ENCODE results near the gene PHLDB2.

The PHLDB2 gene

GRCh38 chr3:111956449-111956848, 97.4 kb downstream of the PHLDB2 start:
- no peak overlapping the region for H2BK120ac ChIP-seq (ENCODE audit: low read depth, low read length)
- no peak overlapping the region for H4K5ac ChIP-seq (ENCODE audit: low read length)
- DNase-seq, result no peak
- H3K27me3 ChIP-seq (ENCODE audit: insufficient read depth, low read length, poor library complexity), result no peaks in the 10 kb centered on the region
- H3K18ac ChIP-seq (ENCODE audit: low read length), result no peak overlapping the region
- no peaks in the 10 kb centered on the region for H3K79me2 ChIP-seq (ENCODE audit: control insufficient read depth, insufficient read depth, low read length)
- WGBS (ENCODE audit: extremely low coverage, insufficient coverage, low lambda C conversion rate), result no CpG with 5 or more reads among the region's 3 CpGs
- no peak overlapping the region for H3K4me3 ChIP-seq (ENCODE audit: low read length)
- no peak overlapping the region for H3K9ac ChIP-seq (ENCODE audit: low read length)
- peaks cover 2% of the 10 kb centered on the region for H3K36me3 ChIP-seq (ENCODE audit: control insufficient read depth, insufficient read depth, low read length)
- H2BK5ac ChIP-seq (ENCODE audit: low read length), result no peak overlapping the region
- no peaks in the 10 kb centered on the region for H3K4me1 ChIP-seq (ENCODE audit: control insufficient read depth, low read depth, low read length)
- no peak overlapping the region for H3K4me2 ChIP-seq (ENCODE audit: low read length)
- H2BK15ac ChIP-seq (replicated peaks; ENCODE audit: low read depth), result no peak overlapping the region
- H4K8ac ChIP-seq (ENCODE audit: low read depth, low read length), result no peak overlapping the region
- no peaks in the 10 kb centered on the region for H3K79me1 ChIP-seq (ENCODE audit: low read length)
- no peak overlapping the region for H3K27ac ChIP-seq (ENCODE audit: low read depth, low read length)
- no peak overlapping the region for H3K56ac ChIP-seq (ENCODE audit: low read length)
- H3K23ac ChIP-seq (ENCODE audit: low read length), result no peak overlapping the region
- no peak overlapping the region for H2AK5ac ChIP-seq (ENCODE audit: low read length)
- no peak overlapping the region for H3K4ac ChIP-seq (ENCODE audit: low read depth, low read length)

GRCh38 chr3:111956995-111957734, 98.1 kb downstream of the PHLDB2 start:
- no peak overlapping the region for H3K23ac ChIP-seq (ENCODE audit: low read length)
- no peak overlapping the region for H3K4me3 ChIP-seq (ENCODE audit: low read length)
- H3K27me3 ChIP-seq (ENCODE audit: insufficient read depth, low read length, poor library complexity), result no peaks in the 10 kb centered on the region
- WGBS (ENCODE audit: extremely low coverage, insufficient coverage, low lambda C conversion rate), result no CpG with 5 or more reads among the region's 4 CpGs
- no peak for DNase-seq
- no peaks in the 10 kb centered on the region for H3K79me2 ChIP-seq (ENCODE audit: control insufficient read depth, insufficient read depth, low read length)
- peaks cover 2% of the 10 kb centered on the region for H3K36me3 ChIP-seq (ENCODE audit: control insufficient read depth, insufficient read depth, low read length)
- H3K4me1 ChIP-seq (ENCODE audit: control insufficient read depth, low read depth, low read length), result no peaks in the 10 kb centered on the region
- no peak overlapping the region for H4K5ac ChIP-seq (ENCODE audit: low read length)
- no peak overlapping the region for H3K56ac ChIP-seq (ENCODE audit: low read length)
- H3K4me2 ChIP-seq (ENCODE audit: low read length), result no peak overlapping the region
- H2BK5ac ChIP-seq (ENCODE audit: low read length), result no peak overlapping the region
- no peak overlapping the region for H3K4ac ChIP-seq (ENCODE audit: low read depth, low read length)
- H2AK5ac ChIP-seq (ENCODE audit: low read length), result no peak overlapping the region
- no peak overlapping the region for H3K9ac ChIP-seq (ENCODE audit: low read length)
- no peak overlapping the region for H2BK120ac ChIP-seq (ENCODE audit: low read depth, low read length)
- H3K27ac ChIP-seq (ENCODE audit: low read depth, low read length), result no peak overlapping the region
- no peak overlapping the region for H2BK15ac ChIP-seq (replicated peaks; ENCODE audit: low read depth)
- no peaks in the 10 kb centered on the region for H3K79me1 ChIP-seq (ENCODE audit: low read length)
- H3K18ac ChIP-seq (ENCODE audit: low read length), result no peak overlapping the region
- H4K8ac ChIP-seq (ENCODE audit: low read depth, low read length), result no peak overlapping the region

GRCh38 chr3:111961461-111962164, 102.5 kb downstream of the PHLDB2 start:
- H3K27ac ChIP-seq (ENCODE audit: low read depth, low read length), result no peak overlapping the region
- peak; percentile 13 for DNase-seq
- no CpG with 5 or more reads among the region's 3 CpGs for WGBS (ENCODE audit: extremely low coverage, insufficient coverage, low lambda C conversion rate)
- no peak overlapping the region for H3K4ac ChIP-seq (ENCODE audit: low read depth, low read length)
- no peak overlapping the region for H2AK5ac ChIP-seq (ENCODE audit: low read length)
- no peaks in the 10 kb centered on the region for H3K79me1 ChIP-seq (ENCODE audit: low read length)
- no peak overlapping the region for H3K56ac ChIP-seq (ENCODE audit: low read length)
- no peak overlapping the region for H2BK15ac ChIP-seq (replicated peaks; ENCODE audit: low read depth)
- no peak overlapping the region for H3K4me2 ChIP-seq (ENCODE audit: low read length)
- H2BK120ac ChIP-seq (ENCODE audit: low read depth, low read length), result no peak overlapping the region
- H3K18ac ChIP-seq (ENCODE audit: low read length), result no peak overlapping the region
- H4K5ac ChIP-seq (ENCODE audit: low read length), result no peak overlapping the region
- no peaks in the 10 kb centered on the region for H3K4me1 ChIP-seq (ENCODE audit: control insufficient read depth, low read depth, low read length)
- no peak overlapping the region for H4K8ac ChIP-seq (ENCODE audit: low read depth, low read length)
- H3K9ac ChIP-seq (ENCODE audit: low read length), result no peak overlapping the region
- no peak overlapping the region for H3K4me3 ChIP-seq (ENCODE audit: low read length)
- no peak overlapping the region for H3K23ac ChIP-seq (ENCODE audit: low read length)
- H3K36me3 ChIP-seq (ENCODE audit: control insufficient read depth, insufficient read depth, low read length), result no peaks in the 10 kb centered on the region
- H3K79me2 ChIP-seq (ENCODE audit: control insufficient read depth, insufficient read depth, low read length), result no peaks in the 10 kb centered on the region
- H3K27me3 ChIP-seq (ENCODE audit: insufficient read depth, low read length, poor library complexity), result no peaks in the 10 kb centered on the region
- H2BK5ac ChIP-seq (ENCODE audit: low read length), result no peak overlapping the region

GRCh38 chr3:111963424-111963823, 104.4 kb downstream of the PHLDB2 start:
- DNase-seq, result no peak
- Histone ChIP-seq H3K27me3 (ENCODE audit: insufficient read depth, low read length, poor library complexity) (no peaks in the 10 kb centered on the region), H3K4me3 (ENCODE audit: low read length) (no peak overlapping the region), H2BK5ac (ENCODE audit: low read length) (no peak overlapping the region), H3K79me2 (ENCODE audit: control insufficient read depth, insufficient read depth, low read length) (no peaks in the 10 kb centered on the region), H3K4me1 (ENCODE audit: control insufficient read depth, low read depth, low read length) (no peaks in the 10 kb centered on the region), H3K79me1 (ENCODE audit: low read length) (no peaks in the 10 kb centered on the region), H3K4me2 (ENCODE audit: low read length) (no peak overlapping the region), H3K56ac (ENCODE audit: low read length) (no peak overlapping the region), H2BK15ac (replicated peaks; ENCODE audit: low read depth) (no peak overlapping the region), H3K4ac (ENCODE audit: low read depth, low read length) (no peak overlapping the region), H4K5ac (ENCODE audit: low read length) (no peak overlapping the region), H2AK5ac (ENCODE audit: low read length) (no peak overlapping the region), H4K8ac (ENCODE audit: low read depth, low read length) (no peak overlapping the region), H3K27ac (ENCODE audit: low read depth, low read length) (no peak overlapping the region), H2BK120ac (ENCODE audit: low read depth, low read length) (no peak overlapping the region), H3K9ac (ENCODE audit: low read length) (no peak overlapping the region), H3K18ac (ENCODE audit: low read length) (no peak overlapping the region), H3K23ac (ENCODE audit: low read length) (no peak overlapping the region), H3K36me3 (ENCODE audit: control insufficient read depth, insufficient read depth, low read length) (no peaks in the 10 kb centered on the region)
- no CpG with 5 or more reads among the region's 1 CpG for WGBS (ENCODE audit: extremely low coverage, insufficient coverage, low lambda C conversion rate)

GRCh38 chr3:111965484-111965883, 106.4 kb downstream of the PHLDB2 start:
- H2BK120ac ChIP-seq (ENCODE audit: low read depth, low read length), result no peak overlapping the region
- no peak overlapping the region for H3K4me2 ChIP-seq (ENCODE audit: low read length)
- H3K56ac ChIP-seq (ENCODE audit: low read length), result no peak overlapping the region
- no peak overlapping the region for H3K4me3 ChIP-seq (ENCODE audit: low read length)
- H3K79me2 ChIP-seq (ENCODE audit: control insufficient read depth, insufficient read depth, low read length), result no peaks in the 10 kb centered on the region
- H2AK5ac ChIP-seq (ENCODE audit: low read length), result no peak overlapping the region
- no peaks in the 10 kb centered on the region for H3K36me3 ChIP-seq (ENCODE audit: control insufficient read depth, insufficient read depth, low read length)
- no peak overlapping the region for H3K23ac ChIP-seq (ENCODE audit: low read length)
- H2BK5ac ChIP-seq (ENCODE audit: low read length), result no peak overlapping the region
- no peaks in the 10 kb centered on the region for H3K4me1 ChIP-seq (ENCODE audit: control insufficient read depth, low read depth, low read length)
- no peak overlapping the region for H4K8ac ChIP-seq (ENCODE audit: low read depth, low read length)
- no peak overlapping the region for H3K4ac ChIP-seq (ENCODE audit: low read depth, low read length)
- H3K18ac ChIP-seq (ENCODE audit: low read length), result no peak overlapping the region
- no peaks in the 10 kb centered on the region for H3K79me1 ChIP-seq (ENCODE audit: low read length)
- H3K27ac ChIP-seq (ENCODE audit: low read depth, low read length), result no peak overlapping the region
- DNase-seq, result no peak
- no CpG with 5 or more reads among the region's 2 CpGs for WGBS (ENCODE audit: extremely low coverage, insufficient coverage, low lambda C conversion rate)
- no peak overlapping the region for H4K5ac ChIP-seq (ENCODE audit: low read length)
- no peak overlapping the region for H3K9ac ChIP-seq (ENCODE audit: low read length)
- H3K27me3 ChIP-seq (ENCODE audit: insufficient read depth, low read length, poor library complexity), result no peaks in the 10 kb centered on the region
- H2BK15ac ChIP-seq (replicated peaks; ENCODE audit: low read depth), result no peak overlapping the region
